HepG2 (cell line): ENCODE results near the gene FGGY. TPM values are rescaled to one million over a fixed set of nuclear protein-coding genes. Genes with fewer than 3 reads are reported as not detected.

Experiments used
- ATAC-seq: fragments of 200-7000 bp; cut with Tn5 transposase; 3 replicates; pipeline ENCODE4 v1.9.1; 2020; ENCODE audit warnings: mild to moderate bottlenecking, moderate library complexity
- BruUV-seq: library from RNA; stranded (reverse); fragments of 400-500 nt; replicated peaks from 2 replicates; lab custom pipeline; 2021; lab: Mats Ljungman, UMichigan
- CTCF ChIA-PET: fragments of 300-600 bp; formaldehyde crosslinking; extraction: SDS; loops from one replicate; lab custom pipeline; 2021; ENCODE audit warnings: low total read pairs, inconsistent platforms, low intra/inter-chr PET ratio; lab: Yijun Ruan, JAX
- POLR2A ChIA-PET: fragments of 350-600 bp; sonication (Branson Sonifier 250); formaldehyde crosslinking; loops from one replicate; lab custom pipeline; 2020; ENCODE audit warnings: antibody characterized with exemption, inconsistent platforms; lab: Yijun Ruan, JAX
- DNase-seq: peaks from one replicate; pipeline ENCODE4 v3.0.0-alpha.2; 2015; ENCODE audit warnings: low spot score
- FAIRE-seq: peaks from 3 replicates; lab custom pipeline; 2011; peaks lifted over from hg19 to GRCh38; lab: Jason Lieb, UNC
- H2AFZ ChIP-seq: one replicate; pipeline ENCODE4 v1.6.1; 2011; ENCODE audit warnings: low read length, inconsistent platforms
- H3K27ac ChIP-seq: fragments of 300-600 bp; 3 replicates; pipeline ENCODE4 v1.8.0; 2011; ENCODE audit warnings: mixed run types, mild to moderate bottlenecking, mixed read lengths, low read length, inconsistent platforms; ENCODE audit not compliant: insufficient read depth; ENCODE audit errors: extremely low read length
- H3K27me3 ChIP-seq, 2 experiments: fragments of 200-600 bp in 1 of 2; 2 replicates in 1 of 2; 3 replicates in 1 of 2; pipeline versions ENCODE4 v1.6.0 to v1.8.0; 2011; ENCODE audit warnings: low read length in 2 of 2, mild to moderate bottlenecking in 2 of 2, moderate library complexity in 2 of 2, inconsistent platforms in 1 of 2; ENCODE audit not compliant: insufficient read depth in 2 of 2, control insufficient read depth in 1 of 2
- H3K36me3 ChIP-seq, 2 experiments: fragments of 200-600 bp in 1 of 2; replicated peaks in 1 of 2; 2 replicates in 1 of 2; 3 replicates in 1 of 2; pipeline versions ENCODE4 v1.5.1 to v1.8.0; 2011; ENCODE audit warnings: low read length in 2 of 2, inconsistent platforms in 1 of 2; ENCODE audit not compliant: insufficient read depth in 2 of 2, control insufficient read depth in 1 of 2
- H3K4me1 ChIP-seq: 2 replicates; pipeline ENCODE4 v1.5.1; 2012; ENCODE audit warnings: low read length, inconsistent platforms; ENCODE audit not compliant: insufficient read depth
- H3K4me2 ChIP-seq: 2 replicates; pipeline ENCODE4 v1.6.0; 2011; ENCODE audit warnings: low read depth, low read length, inconsistent platforms
- H3K4me3 ChIP-seq, 3 experiments: fragments of 200-600 bp in 1 of 3; sonication (generic), shearing (Covaris generic) in 1 of 3; replicated peaks in 1 of 3; 2 replicates each; pipeline ENCODE4 v1.5.1; 2011 to 2016; ENCODE audit warnings: low read length in 3 of 3, inconsistent platforms in 2 of 3, low read depth in 2 of 3, mild to moderate bottlenecking in 2 of 3, control low read depth in 1 of 3, mixed read lengths in 1 of 3; ENCODE audit not compliant: insufficient read depth in 1 of 3
- H3K79me2 ChIP-seq: one replicate; pipeline ENCODE4 v1.6.1; 2011; ENCODE audit warnings: low read length, inconsistent platforms; ENCODE audit not compliant: insufficient read depth
- H3K9ac ChIP-seq: 2 replicates; pipeline ENCODE4 v1.6.0; 2011; ENCODE audit warnings: mild to moderate bottlenecking, low read depth, low read length, inconsistent platforms; ENCODE audit not compliant: insufficient read depth
- H3K9me3 ChIP-seq: 2 replicates; pipeline ENCODE4 v1.5.1; 2012; ENCODE audit warnings: mild to moderate bottlenecking, low read length
- H4K20me1 ChIP-seq: 2 replicates; pipeline ENCODE4 v1.6.0; 2011; ENCODE audit warnings: inconsistent platforms, mild to moderate bottlenecking, low read length, moderate library complexity; ENCODE audit not compliant: insufficient read depth
- CREB1 ChIP-seq, 2 experiments: fragments of 450-650 bp in 1 of 2; IDR thresholded peaks; 2 replicates each; pipeline ENCODE4 v1.6.1; 2016 to 2017; ENCODE audit warnings: control low read depth in 1 of 2, mild to moderate bottlenecking in 1 of 2, missing compliant biosample characterization in 1 of 2, missing genetic modification characterization in 1 of 2
- CTCF ChIP-seq: sonication (generic); formaldehyde crosslinking; IDR thresholded peaks from 2 replicates; pipeline ENCODE4 v1.5.0; 2020; ENCODE audit warnings: mild to moderate bottlenecking, missing genetic modification reagents, moderate library complexity
- GATAD2A ChIP-seq: IDR thresholded peaks from 2 replicates; pipeline ENCODE4 v1.6.1; 2016
- GPN1 ChIP-seq: sonication (generic); formaldehyde crosslinking; IDR thresholded peaks from 2 replicates; pipeline ENCODE4 v1.5.1; 2020; ENCODE audit warnings: missing genetic modification reagents, borderline replicate concordance
- KDM2A ChIP-seq: sonication (generic); formaldehyde crosslinking; IDR thresholded peaks from 2 replicates; pipeline ENCODE4 v1.4.0; 2020; ENCODE audit warnings: low read depth, missing genetic modification reagents, borderline replicate concordance
- KMT2B ChIP-seq: IDR thresholded peaks from 2 replicates; pipeline ENCODE4 v1.6.1; 2016; ENCODE audit warnings: missing genetic modification reagents, missing compliant biosample characterization
- MEIS1 ChIP-seq: sonication (generic); formaldehyde crosslinking; IDR thresholded peaks from 2 replicates; pipeline ENCODE4 v1.9.0; 2021; ENCODE audit warnings: mild to moderate bottlenecking, missing genetic modification reagents, moderate library complexity, borderline replicate concordance
- MTERF4 ChIP-seq: sonication (generic); formaldehyde crosslinking; IDR thresholded peaks from 2 replicates; pipeline ENCODE4 v1.8.0; 2023; ENCODE audit warnings: mild to moderate bottlenecking, missing genetic modification reagents
- NFATC3 ChIP-seq: sonication (generic); formaldehyde crosslinking; IDR thresholded peaks from 2 replicates; pipeline ENCODE4 v1.5.1; 2020; ENCODE audit warnings: mild to moderate bottlenecking, missing genetic modification reagents
- RAD21 ChIP-seq: fragments of 450-650 bp; formaldehyde crosslinking; IDR thresholded peaks from 2 replicates; pipeline ENCODE4 v1.5.0; 2020; ENCODE audit warnings: mild to moderate bottlenecking
- RFX5 ChIP-seq: IDR thresholded peaks from 2 replicates; pipeline ENCODE4 v1.6.1; 2011; ENCODE audit warnings: low read depth, low read length, improper control_type of control experiment
- RFXAP ChIP-seq: sonication (generic); formaldehyde crosslinking; IDR thresholded peaks from 2 replicates; pipeline ENCODE4 v1.4.0; 2020; ENCODE audit warnings: missing genetic modification reagents, borderline replicate concordance
- SETDB1 ChIP-seq: sonication (generic); formaldehyde crosslinking; IDR thresholded peaks from 2 replicates; pipeline ENCODE4 v1.5.1; 2020; ENCODE audit warnings: missing genetic modification reagents, mild to moderate bottlenecking, borderline replicate concordance
- SMC3 ChIP-seq: IDR thresholded peaks from 2 replicates; pipeline ENCODE4 v1.6.1; 2011; ENCODE audit warnings: low read length, improper control_type of control experiment
- STAG1 ChIP-seq: sonication (generic); formaldehyde crosslinking; IDR thresholded peaks from 2 replicates; pipeline ENCODE4 v1.4.0; 2020; ENCODE audit warnings: missing genetic modification reagents
- TCF7 ChIP-seq: sonication (generic); IDR thresholded peaks from 2 replicates; pipeline ENCODE4 v1.6.1; 2016; ENCODE audit warnings: antibody characterized with exemption, low read depth
- THAP11 ChIP-seq: IDR thresholded peaks from 2 replicates; pipeline ENCODE4 v1.6.1; 2016; ENCODE audit warnings: missing biosample characterization, missing genetic modification reagents
- TP53 ChIP-seq: sonication (generic); formaldehyde crosslinking; conservative IDR thresholded peaks from 2 replicates; pipeline ENCODE4 v1.4.0; 2020; ENCODE audit warnings: missing genetic modification reagents
- ZMAT5 ChIP-seq: sonication (generic); formaldehyde crosslinking; IDR thresholded peaks from 2 replicates; pipeline ENCODE4 v1.5.0; 2020; ENCODE audit warnings: mild to moderate bottlenecking, low read depth, missing genetic modification reagents, borderline replicate concordance
- ZNF121 ChIP-seq: sonication (generic); formaldehyde crosslinking; IDR thresholded peaks from 2 replicates; pipeline ENCODE4 v1.5.0; 2020; ENCODE audit warnings: mild to moderate bottlenecking, missing genetic modification reagents
- ZNF337 ChIP-seq: sonication (generic); formaldehyde crosslinking; IDR thresholded peaks from 2 replicates; pipeline ENCODE4 v1.5.1; 2020; ENCODE audit warnings: missing genetic modification reagents, low read depth, mild to moderate bottlenecking, borderline replicate concordance
- ZNF766 ChIP-seq: sonication (generic); formaldehyde crosslinking; IDR thresholded peaks from 2 replicates; pipeline ENCODE4 v1.5.0; 2020; ENCODE audit warnings: missing genetic modification reagents, borderline replicate concordance
- ZNF780A ChIP-seq: sonication (generic); formaldehyde crosslinking; IDR thresholded peaks from 2 replicates; pipeline ENCODE4 v1.8.0; 2022; ENCODE audit warnings: mild to moderate bottlenecking, missing genetic modification reagents, moderate library complexity
- WGBS: methylation state at CpG from one replicate; pipeline ENCODE4 v1.1.6; 2017; ENCODE audit warnings: low lambda C conversion rate; 5-methylcytosine and 5-hydroxymethylcytosine counted together
- in situ Hi-C: cut with HindIII; loops from 2 replicates; pipeline ENCODE4 v1.10.0; 2017; ENCODE audit warnings: low pct_unique_long_range_greater_than_20kb; ENCODE audit not compliant: extremely low pct_ligation_motif_present
- intact Hi-C: fragments of 100-400 bp; cut with micrococcal nuclease; formaldehyde crosslinking; loops from one replicate; pipeline ENCODE4 v1.10.0; 2022; ENCODE audit not compliant: unreplicated experiment
- polyA plus RNA-seq, 8 experiments: library from polyadenylated mRNA; depleted of rRNA in 3 of 8; stranded (reverse) in 7 of 8; unstranded in 1 of 8; fragments of >200 nt; fragmentation: Illumina TruSeq in 4 of 8; extraction: Trizol in 4 of 8; gene quantifications; 2 replicates each; pipeline versions ENCODE4 v1.2.1 to v1.2.3, GENCODE V29; 2011 to 2016; ENCODE audit warnings: low read depth in 4 of 8, missing spikeins in 1 of 8, mixed read lengths in 1 of 8; ENCODE audit not compliant: insufficient read depth in 1 of 8
- total RNA-seq, 5 experiments: library from RNA; depleted of rRNA; stranded (reverse); fragments of >200 nt; fragmentation: Illumina TruSeq; extraction: Trizol; gene quantifications; 2 replicates each; pipeline ENCODE4 v1.2.3, GENCODE V29; 2016; ENCODE audit warnings: low read depth in 1 of 5

The FGGY gene
- total and polyA plus RNA-seq, 2 of the 13 experiments (the other 11 are each of a cell fraction or from before 2014, with no cell fraction given), result 15.7 to 27.5 TPM

- FAIRE-seq (peak; percentile 48), DNase-seq (peak; percentile 48)
- BruUV-seq, result no TSS peak
- TF ChIP-seq ZNF121 (CRISPR knock-in tag), result no peak
- no peak for TF ChIP-seq MTERF4 (CRISPR knock-in tag)
- TF ChIP-seq KMT2B (CRISPR knock-in tag), result no peak
- TF ChIP-seq CTCF (CRISPR knock-in tag), result peak; percentile 79
- TF ChIP-seq RFXAP (CRISPR knock-in tag), result no peak
- TF ChIP-seq GATAD2A, result no peak
- TF ChIP-seq ZNF766 (CRISPR knock-in tag), result no peak
- TF ChIP-seq NFATC3 (CRISPR knock-in tag), result no peak
- TF ChIP-seq SETDB1 (CRISPR knock-in tag), result no peak
- TF ChIP-seq THAP11 (CRISPR knock-in tag), result no peak
- TF ChIP-seq MEIS1 (CRISPR knock-in tag), result no peak
- no peak for TF ChIP-seq CREB1 (IDR thresholded peaks at IDR 0.05)
- peak; percentile 41; the same call in 1 of the 2 replicates for TF ChIP-seq CREB1 (CRISPR knock-in tag; IDR thresholded peaks at IDR 0.05)
- TF ChIP-seq RAD21 (CRISPR knock-in tag), result peak; percentile 72
- peak; percentile 96 for TF ChIP-seq STAG1 (CRISPR knock-in tag)
- TF ChIP-seq TP53, result no peak
- no peak for TF ChIP-seq TCF7
- TF ChIP-seq RFX5, result no peak
- no peak for TF ChIP-seq KDM2A (CRISPR knock-in tag)
- no peak for TF ChIP-seq GPN1 (CRISPR knock-in tag)
- peak; percentile 92 for TF ChIP-seq SMC3
- 0 out of 2 replicates have a peak, but pooled peaks have one; percentile 21 for TF ChIP-seq ZNF337 (CRISPR knock-in tag)
- no peak for TF ChIP-seq ZNF780A (CRISPR knock-in tag)
- TF ChIP-seq ZMAT5 (CRISPR knock-in tag), result no peak
Measured at GRCh38 chr1:59699227-59699847, 402.4 kb downstream of the FGGY start.

More at GRCh38 chr1:59699227-59699847, 402.4 kb downstream of the FGGY start:
- Histone ChIP-seq H3K27ac (peak overlapping the region; percentile 44), H4K20me1 (no peaks in the 10 kb centered on the region), H3K79me2 (no peaks in the 10 kb centered on the region), H3K4me1 (peaks cover 37% of the 10 kb centered on the region), H3K9me3 (no peaks in the 10 kb centered on the region), H3K4me2 (no peak overlapping the region), H2AFZ (no peak overlapping the region), H3K9ac (no peak overlapping the region), H3K36me3 (no peaks in the 10 kb centered on the region), H3K27me3 (no peaks in the 10 kb centered on the region), H3K4me3 (no peak overlapping the region)
- ChIA-PET CTCF (interaction anchor here (0.9 to 2.0 kb wide), 2 partner anchors 409 to 960 kb away, joined by 4 to 6 read pairs; no protein-coding TSS in a partner anchor), POLR2A (interaction anchor here (2.4 to 2.8 kb wide), 2 partner anchors 105 to 915 kb away, joined by 13 read pairs; partner anchors contain the start of gene JUN)
- intact Hi-C loops, result loop anchor here (1.0 to 10.0 kb wide), 5 partner anchors 29 to 959 kb away; partner anchors contain the start of genes FGGY and JUN
- ATAC-seq, result no peak
- in situ Hi-C loops, result loop anchor here (10.0 kb wide), 1 partner anchor 405 kb away; the partner anchor contains the start of gene FGGY
- 44% methylated on average over 5 of the region's 5 CpGs for WGBS
